Measurements from ENCODE around the gene BIRC6. TPM values are rescaled to one million over a fixed set of nuclear protein-coding genes. Genes with fewer than 3 reads are reported as not detected.

Gene BIRC6
- total RNA-seq, 1 donor from 2014 or later = 88.3 TPM

DNA sequence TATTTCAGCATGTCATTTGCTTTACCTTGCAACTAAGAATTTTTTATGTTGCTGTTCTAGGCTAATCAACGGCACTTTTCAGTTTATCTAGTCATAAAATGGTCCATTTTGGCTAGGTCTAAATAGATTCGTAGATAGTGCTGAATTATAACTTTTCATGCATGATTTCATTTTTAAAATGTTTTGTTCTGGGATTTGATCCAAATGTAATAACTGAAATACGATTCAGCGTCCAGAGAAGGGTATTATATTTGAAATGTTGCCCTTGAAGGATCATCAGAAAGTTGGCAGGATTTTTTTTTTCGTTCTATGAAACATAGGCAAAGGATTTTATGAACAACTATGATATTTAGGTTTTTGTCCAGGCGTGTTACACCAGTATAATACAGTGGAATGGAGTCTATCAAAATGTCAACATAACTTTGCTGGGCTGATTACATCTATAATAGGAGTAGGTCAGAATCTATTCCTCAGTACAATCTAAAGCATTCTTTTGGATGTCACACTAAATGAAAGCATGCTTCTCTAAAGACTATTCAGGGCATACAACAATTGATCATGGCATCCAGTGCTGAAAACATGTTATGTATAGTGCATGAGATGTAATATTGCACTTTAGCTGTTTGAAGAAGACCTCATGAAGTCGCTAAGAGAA, 295.9 kb downstream of the BIRC6 start:
- TF ChIP-seq, protein P1, sequence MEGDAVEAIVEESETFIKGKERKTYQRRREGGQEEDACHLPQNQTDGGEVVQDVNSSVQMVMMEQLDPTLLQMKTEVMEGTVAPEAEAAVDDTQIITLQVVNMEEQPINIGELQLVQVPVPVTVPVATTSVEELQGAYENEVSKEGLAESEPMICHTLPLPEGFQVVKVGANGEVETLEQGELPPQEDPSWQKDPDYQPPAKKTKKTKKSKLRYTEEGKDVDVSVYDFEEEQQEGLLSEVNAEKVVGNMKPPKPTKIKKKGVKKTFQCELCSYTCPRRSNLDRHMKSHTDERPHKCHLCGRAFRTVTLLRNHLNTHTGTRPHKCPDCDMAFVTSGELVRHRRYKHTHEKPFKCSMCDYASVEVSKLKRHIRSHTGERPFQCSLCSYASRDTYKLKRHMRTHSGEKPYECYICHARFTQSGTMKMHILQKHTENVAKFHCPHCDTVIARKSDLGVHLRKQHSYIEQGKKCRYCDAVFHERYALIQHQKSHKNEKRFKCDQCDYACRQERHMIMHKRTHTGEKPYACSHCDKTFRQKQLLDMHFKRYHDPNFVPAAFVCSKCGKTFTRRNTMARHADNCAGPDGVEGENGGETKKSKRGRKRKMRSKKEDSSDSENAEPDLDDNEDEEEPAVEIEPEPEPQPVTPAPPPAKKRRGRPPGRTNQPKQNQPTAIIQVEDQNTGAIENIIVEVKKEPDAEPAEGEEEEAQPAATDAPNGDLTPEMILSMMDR (IDR thresholded peaks at IDR 0.05) = no peak
- H3K27me3 ChIP-seq (ENCODE audit: low read depth) = no peaks in the 10 kb centered on the region
- H3K27ac ChIP-seq = no peak overlapping the region
- ATAC-seq (no peak), DNase-seq (no peak)
- intact Hi-C loops (cut with DNase I) = no loop called here
- H3K36me3 ChIP-seq = peaks cover 35% of the 10 kb centered on the region
- no peak overlapping the region for H3K4me3 ChIP-seq
- no peaks in the 10 kb centered on the region for H3K4me1 ChIP-seq
- H3K9me3 ChIP-seq = no peaks in the 10 kb centered on the region

DNA sequence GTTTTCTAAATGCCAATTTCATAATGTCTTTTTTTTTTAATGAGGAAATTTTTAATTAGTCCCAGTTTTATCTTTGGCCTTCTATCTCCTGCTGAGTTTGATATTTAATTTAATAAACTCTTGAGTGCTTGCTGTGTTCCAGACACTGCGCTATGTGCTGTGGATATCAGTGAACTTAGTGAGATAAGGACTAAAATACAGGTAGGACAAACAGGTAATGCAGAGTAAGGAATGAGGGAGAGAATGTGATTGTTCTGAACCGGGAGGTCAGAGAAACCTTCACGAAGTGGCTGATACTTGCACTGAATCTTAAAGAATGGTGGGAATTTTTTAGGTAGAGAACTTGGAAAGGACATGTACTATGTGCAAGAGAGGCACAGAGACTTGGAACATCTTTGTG, 299.2 kb downstream of the BIRC6 start:
- ATAC-seq (no peak), DNase-seq (no peak)
- Histone ChIP-seq H3K27ac (no peak overlapping the region), H3K36me3 (peaks cover 25% of the 10 kb centered on the region), H3K4me1 (no peaks in the 10 kb centered on the region), H3K27me3 (ENCODE audit: low read depth) (no peaks in the 10 kb centered on the region), H3K9me3 (no peaks in the 10 kb centered on the region), H3K4me3 (no peak overlapping the region)
- TF ChIP-seq, protein P1 (IDR thresholded peaks at IDR 0.05) = no peak
- intact Hi-C loops (cut with DNase I) = no loop called here

DNA sequence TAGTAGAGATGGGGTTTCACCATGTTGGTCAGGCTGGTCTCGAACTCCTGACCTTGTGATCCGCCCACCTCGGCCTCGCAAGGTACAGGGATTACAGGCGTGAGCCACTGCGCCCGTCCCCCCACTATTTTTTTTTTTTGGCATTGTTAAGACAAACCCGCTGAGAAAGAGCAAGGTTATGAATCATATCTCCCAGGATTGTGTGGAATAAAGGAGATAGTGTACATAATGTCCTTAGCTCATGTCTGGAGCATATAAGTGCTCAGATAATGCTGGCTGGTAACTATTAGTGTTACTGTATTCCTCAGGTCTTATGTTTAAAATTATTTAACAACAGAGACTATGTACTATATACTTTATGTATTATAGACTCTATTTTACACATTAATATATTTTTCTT, 307.0 kb downstream of the BIRC6 start:
- no peaks in the 10 kb centered on the region for H3K27me3 ChIP-seq (ENCODE audit: low read depth)
- no peaks in the 10 kb centered on the region for H3K9me3 ChIP-seq
- ATAC-seq (no peak), DNase-seq (no peak)
- H3K36me3 ChIP-seq = no peaks in the 10 kb centered on the region
- intact Hi-C loops (cut with DNase I) = no loop called here
- no peak overlapping the region for H3K27ac ChIP-seq
- H3K4me1 ChIP-seq = no peaks in the 10 kb centered on the region
- no peak overlapping the region for H3K4me3 ChIP-seq
- TF ChIP-seq, protein P1 (IDR thresholded peaks at IDR 0.05) = no peak

DNA sequence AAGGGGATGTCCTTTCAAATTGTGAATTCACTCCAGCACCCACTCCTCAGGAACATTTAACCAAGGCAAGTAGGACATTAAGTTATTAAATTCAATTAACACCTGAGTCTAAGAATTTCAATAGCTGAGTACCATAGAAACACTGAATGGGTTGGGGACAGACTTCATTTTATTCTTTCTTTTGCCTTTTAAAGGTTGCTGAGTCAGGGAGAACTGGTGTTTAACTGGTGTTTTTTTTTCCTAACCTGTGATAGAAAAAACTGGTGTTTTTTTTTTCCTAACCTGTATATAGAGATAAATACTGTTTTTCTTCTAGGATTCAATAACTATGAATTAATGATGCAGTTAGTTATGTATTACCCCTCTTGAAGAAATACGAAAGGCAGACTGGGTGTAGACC, 309.9 kb downstream of the BIRC6 start:
- Histone ChIP-seq H3K4me1 (no peaks in the 10 kb centered on the region), H3K4me3 (no peak overlapping the region), H3K27me3 (ENCODE audit: low read depth) (no peaks in the 10 kb centered on the region), H3K9me3 (no peaks in the 10 kb centered on the region), H3K27ac (no peak overlapping the region), H3K36me3 (peaks cover 14% of the 10 kb centered on the region)
- DNase-seq = no peak
- intact Hi-C loops (cut with DNase I) = no loop called here
- ATAC-seq = no peak
- TF ChIP-seq, protein P1 (IDR thresholded peaks at IDR 0.05) = no peak

DNA sequence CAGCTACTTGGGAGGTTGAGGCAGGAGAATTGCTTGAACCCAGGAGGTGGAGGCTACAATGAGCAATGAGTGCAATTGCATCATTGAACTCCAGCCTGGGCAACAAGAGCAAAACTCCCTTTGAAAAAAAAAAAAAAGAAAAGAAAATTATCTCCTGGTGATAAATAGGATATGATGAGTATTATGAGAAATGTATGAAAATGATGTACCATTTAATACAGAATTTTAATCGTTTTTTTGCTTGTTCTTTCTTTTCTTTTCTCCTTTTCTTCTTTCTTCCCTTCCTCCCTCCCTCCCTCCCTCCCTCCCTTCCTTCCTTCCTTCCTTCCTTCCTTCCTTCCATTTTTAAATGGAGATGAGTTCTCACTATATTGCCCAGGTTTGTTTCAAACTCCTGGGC, 311.4 kb downstream of the BIRC6 start:
- no peak overlapping the region for H3K27ac ChIP-seq
- no peak for ATAC-seq
- peaks cover 25% of the 10 kb centered on the region for H3K36me3 ChIP-seq
- intact Hi-C loops (cut with DNase I) = no loop called here
- H3K27me3 ChIP-seq (ENCODE audit: low read depth) = no peaks in the 10 kb centered on the region
- no peak overlapping the region for H3K4me3 ChIP-seq
- TF ChIP-seq, protein P1 (IDR thresholded peaks at IDR 0.05) = no peak
- no peak for DNase-seq
- H3K9me3 ChIP-seq = no peaks in the 10 kb centered on the region
- H3K4me1 ChIP-seq = no peaks in the 10 kb centered on the region

Small RNA genes within 50 kb of the gene (microRNA-seq; reads per million reads assigned to microRNA genes)
- gene MIR4765 (ENCODE audit: borderline number of aligned reads) (not detected), gene MIR558 (ENCODE audit: borderline number of aligned reads) (not detected)

Other genes with a start within 250 kb of the BIRC6 start
- gene SLC30A6, start 191.2 kb upstream of the BIRC6 start, total RNA-seq = 23.5 TPM
- 24.4 TPM for gene NLRC4, start 92.1 kb upstream of the BIRC6 start, total RNA-seq
- 59.4 TPM for gene YIPF4, start 79.1 kb upstream of the BIRC6 start, total RNA-seq

Data from lower lobe of right lung (tissue), 2 donors.